ENCODE results near the gene SLC45A3. TPM values are rescaled to one million over a fixed set of nuclear protein-coding genes. Genes with fewer than 3 reads are reported as not detected.

Gene SLC45A3
- total and polyA plus RNA-seq, 4 donors: 5.3 to 9.9 (median 5.7) TPM

DNA sequence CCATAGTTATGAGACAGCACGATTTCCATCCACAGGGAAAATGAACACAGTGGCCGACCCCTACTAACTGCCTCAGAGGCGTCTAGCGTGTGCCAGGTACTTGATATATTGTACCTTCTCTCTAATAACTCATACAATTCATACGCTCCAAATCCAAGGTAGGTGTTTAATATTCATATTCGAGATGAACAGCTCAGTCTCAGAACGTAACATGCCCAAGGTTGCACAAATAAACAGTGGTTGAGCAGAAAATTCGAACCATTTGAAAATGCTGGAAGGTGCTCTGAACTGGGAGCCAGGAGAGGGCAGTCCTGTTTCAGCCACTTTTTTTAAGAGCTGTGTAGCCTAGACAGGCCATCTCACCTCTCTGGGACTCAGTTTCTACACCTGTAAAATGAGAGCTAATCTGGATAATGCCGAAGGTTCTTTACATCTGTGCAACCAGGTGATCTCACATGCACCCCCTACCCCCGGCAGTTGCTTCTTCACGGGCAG is 7.9 kb downstream of the SLC45A3 start (continued):
- TF ChIP-seq, protein P1, sequence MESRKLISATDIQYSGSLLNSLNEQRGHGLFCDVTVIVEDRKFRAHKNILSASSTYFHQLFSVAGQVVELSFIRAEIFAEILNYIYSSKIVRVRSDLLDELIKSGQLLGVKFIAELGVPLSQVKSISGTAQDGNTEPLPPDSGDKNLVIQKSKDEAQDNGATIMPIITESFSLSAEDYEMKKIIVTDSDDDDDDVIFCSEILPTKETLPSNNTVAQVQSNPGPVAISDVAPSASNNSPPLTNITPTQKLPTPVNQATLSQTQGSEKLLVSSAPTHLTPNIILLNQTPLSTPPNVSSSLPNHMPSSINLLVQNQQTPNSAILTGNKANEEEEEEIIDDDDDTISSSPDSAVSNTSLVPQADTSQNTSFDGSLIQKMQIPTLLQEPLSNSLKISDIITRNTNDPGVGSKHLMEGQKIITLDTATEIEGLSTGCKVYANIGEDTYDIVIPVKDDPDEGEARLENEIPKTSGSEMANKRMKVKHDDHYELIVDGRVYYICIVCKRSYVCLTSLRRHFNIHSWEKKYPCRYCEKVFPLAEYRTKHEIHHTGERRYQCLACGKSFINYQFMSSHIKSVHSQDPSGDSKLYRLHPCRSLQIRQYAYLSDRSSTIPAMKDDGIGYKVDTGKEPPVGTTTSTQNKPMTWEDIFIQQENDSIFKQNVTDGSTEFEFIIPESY (IDR thresholded peaks at IDR 0.05): no peak
- no peak for TF ChIP-seq FOXA1 (IDR thresholded peaks at IDR 0.05)

DNA sequence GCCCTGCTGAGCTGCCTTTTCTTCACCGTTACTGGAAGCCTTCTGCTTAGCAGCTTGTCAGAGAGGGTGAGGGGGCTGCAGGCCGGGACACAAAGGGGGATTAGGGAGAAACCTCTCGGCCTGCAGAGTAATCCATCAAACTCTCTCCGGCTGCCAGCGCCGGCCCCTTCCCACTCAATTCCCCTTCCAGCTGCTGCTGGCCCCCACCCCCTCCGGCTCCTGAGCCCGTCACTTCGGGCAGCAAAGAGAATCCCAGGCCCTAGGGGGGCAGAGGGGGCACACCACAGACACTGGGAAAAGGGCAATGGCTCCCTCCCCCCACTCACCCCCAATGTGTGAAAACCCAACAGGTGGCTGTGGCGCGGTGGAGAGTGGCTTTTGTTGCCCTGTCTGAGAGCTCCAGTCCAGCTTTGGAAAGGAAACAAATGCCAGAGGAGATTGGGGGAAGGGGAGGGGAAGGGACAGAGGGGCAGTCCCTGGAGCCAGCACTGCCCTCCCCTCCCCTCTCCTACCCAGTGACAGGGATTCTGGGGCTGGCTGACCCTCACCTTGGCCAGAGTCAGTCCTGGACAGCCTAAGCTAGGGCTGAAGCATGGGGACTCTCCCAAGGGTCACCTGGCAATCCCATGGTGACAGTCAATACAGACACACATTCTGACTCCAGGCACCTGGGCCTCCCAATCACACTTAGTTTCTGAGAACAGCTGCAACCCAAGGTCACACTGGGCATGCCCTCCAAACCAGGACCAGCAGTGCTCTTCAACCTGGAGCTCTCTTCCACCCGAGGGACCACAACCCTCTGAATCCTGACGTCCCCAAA is 9.5 kb downstream of the SLC45A3 start:
- Histone ChIP-seq H3K9ac (ENCODE audit: low read depth in 1 of 2, low read length in 2 of 2) (peak overlapping the region in 1 of 2 donors; percentile 75), H3K27me3 (ENCODE audit: control insufficient read depth in 4 of 4, insufficient read depth in 4 of 4, low read length in 3 of 4) (no peaks in the 10 kb centered on the region), H3K4me3 (ENCODE audit: low read depth in 1 of 3, low read length in 3 of 3) (peak overlapping the region; percentile 13 to 51 (median 22)), H3K9me3 (ENCODE audit: control insufficient read depth in 4 of 4, low read length in 3 of 4) (no peaks in the 10 kb centered on the region), H3K36me3 (ENCODE audit: control insufficient read depth in 4 of 4, insufficient read depth in 3 of 4, low read depth in 1 of 4, low read length in 3 of 4) (no peaks in the 10 kb centered on the region), H3K4me1 (ENCODE audit: control insufficient read depth in 4 of 4, insufficient read depth in 4 of 4, low read length in 3 of 4) (peaks cover 47 to 91% (median 77%) of the 10 kb centered on the region in 4 donors), H3K27ac (ENCODE audit: low read depth in 1 of 2, low read length in 2 of 2) (peak overlapping the region; percentile 84)
- DNase-seq (ENCODE audit: low spot score): no peak
- no peak for TF ChIP-seq FOXA1 (IDR thresholded peaks at IDR 0.05)
- no peak for TF ChIP-seq YY1 (IDR thresholded peaks at IDR 0.05)
- TF ChIP-seq, protein P2, sequence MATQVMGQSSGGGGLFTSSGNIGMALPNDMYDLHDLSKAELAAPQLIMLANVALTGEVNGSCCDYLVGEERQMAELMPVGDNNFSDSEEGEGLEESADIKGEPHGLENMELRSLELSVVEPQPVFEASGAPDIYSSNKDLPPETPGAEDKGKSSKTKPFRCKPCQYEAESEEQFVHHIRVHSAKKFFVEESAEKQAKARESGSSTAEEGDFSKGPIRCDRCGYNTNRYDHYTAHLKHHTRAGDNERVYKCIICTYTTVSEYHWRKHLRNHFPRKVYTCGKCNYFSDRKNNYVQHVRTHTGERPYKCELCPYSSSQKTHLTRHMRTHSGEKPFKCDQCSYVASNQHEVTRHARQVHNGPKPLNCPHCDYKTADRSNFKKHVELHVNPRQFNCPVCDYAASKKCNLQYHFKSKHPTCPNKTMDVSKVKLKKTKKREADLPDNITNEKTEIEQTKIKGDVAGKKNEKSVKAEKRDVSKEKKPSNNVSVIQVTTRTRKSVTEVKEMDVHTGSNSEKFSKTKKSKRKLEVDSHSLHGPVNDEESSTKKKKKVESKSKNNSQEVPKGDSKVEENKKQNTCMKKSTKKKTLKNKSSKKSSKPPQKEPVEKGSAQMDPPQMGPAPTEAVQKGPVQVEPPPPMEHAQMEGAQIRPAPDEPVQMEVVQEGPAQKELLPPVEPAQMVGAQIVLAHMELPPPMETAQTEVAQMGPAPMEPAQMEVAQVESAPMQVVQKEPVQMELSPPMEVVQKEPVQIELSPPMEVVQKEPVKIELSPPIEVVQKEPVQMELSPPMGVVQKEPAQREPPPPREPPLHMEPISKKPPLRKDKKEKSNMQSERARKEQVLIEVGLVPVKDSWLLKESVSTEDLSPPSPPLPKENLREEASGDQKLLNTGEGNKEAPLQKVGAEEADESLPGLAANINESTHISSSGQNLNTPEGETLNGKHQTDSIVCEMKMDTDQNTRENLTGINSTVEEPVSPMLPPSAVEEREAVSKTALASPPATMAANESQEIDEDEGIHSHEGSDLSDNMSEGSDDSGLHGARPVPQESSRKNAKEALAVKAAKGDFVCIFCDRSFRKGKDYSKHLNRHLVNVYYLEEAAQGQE (IDR thresholded peaks at IDR 0.05): no peak
- TF ChIP-seq NR2F2 (IDR thresholded peaks at IDR 0.05): peak; percentile 11
- TF ChIP-seq EGR1 (IDR thresholded peaks at IDR 0.05; ENCODE audit: low read depth in 2 of 2): no peak
- TF ChIP-seq, protein P3, sequence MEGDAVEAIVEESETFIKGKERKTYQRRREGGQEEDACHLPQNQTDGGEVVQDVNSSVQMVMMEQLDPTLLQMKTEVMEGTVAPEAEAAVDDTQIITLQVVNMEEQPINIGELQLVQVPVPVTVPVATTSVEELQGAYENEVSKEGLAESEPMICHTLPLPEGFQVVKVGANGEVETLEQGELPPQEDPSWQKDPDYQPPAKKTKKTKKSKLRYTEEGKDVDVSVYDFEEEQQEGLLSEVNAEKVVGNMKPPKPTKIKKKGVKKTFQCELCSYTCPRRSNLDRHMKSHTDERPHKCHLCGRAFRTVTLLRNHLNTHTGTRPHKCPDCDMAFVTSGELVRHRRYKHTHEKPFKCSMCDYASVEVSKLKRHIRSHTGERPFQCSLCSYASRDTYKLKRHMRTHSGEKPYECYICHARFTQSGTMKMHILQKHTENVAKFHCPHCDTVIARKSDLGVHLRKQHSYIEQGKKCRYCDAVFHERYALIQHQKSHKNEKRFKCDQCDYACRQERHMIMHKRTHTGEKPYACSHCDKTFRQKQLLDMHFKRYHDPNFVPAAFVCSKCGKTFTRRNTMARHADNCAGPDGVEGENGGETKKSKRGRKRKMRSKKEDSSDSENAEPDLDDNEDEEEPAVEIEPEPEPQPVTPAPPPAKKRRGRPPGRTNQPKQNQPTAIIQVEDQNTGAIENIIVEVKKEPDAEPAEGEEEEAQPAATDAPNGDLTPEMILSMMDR (IDR thresholded peaks at IDR 0.05; ENCODE audit: low read depth, low read length, missing input control): no peak
- TF ChIP-seq, protein P1 (IDR thresholded peaks at IDR 0.05): no peak
- TF ChIP-seq, protein P4, sequence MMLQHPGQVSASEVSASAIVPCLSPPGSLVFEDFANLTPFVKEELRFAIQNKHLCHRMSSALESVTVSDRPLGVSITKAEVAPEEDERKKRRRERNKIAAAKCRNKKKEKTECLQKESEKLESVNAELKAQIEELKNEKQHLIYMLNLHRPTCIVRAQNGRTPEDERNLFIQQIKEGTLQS (IDR thresholded peaks at IDR 0.05): no peak
- TF ChIP-seq HNF4A (conservative IDR thresholded peaks at IDR 0.05): peak; percentile 40 to 60
- no peak for TF ChIP-seq JUND (IDR thresholded peaks at IDR 0.05)
- TF ChIP-seq SP1 (IDR thresholded peaks at IDR 0.05): peak; percentile 54
- TF ChIP-seq HNF4G (IDR thresholded peaks at IDR 0.05): no peak
- TF ChIP-seq, protein P5, sequence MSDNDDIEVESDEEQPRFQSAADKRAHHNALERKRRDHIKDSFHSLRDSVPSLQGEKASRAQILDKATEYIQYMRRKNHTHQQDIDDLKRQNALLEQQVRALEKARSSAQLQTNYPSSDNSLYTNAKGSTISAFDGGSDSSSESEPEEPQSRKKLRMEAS (IDR thresholded peaks at IDR 0.05): peak; percentile 48
- no peak for TF ChIP-seq GABPA (IDR thresholded peaks at IDR 0.05 in 1 of 2, conservative IDR thresholded peaks at IDR 0.05 in 1 of 2)
- TF ChIP-seq RAD21 (IDR thresholded peaks at IDR 0.05): peak in 1 of 2 donors; percentile 14
- no peak for TF ChIP-seq TAF1 (conservative IDR thresholded peaks at IDR 0.05)
- TF ChIP-seq FOXA2 (IDR thresholded peaks at IDR 0.05): peak; percentile 25
- peak; percentile 67 to 73 for TF ChIP-seq RXRA (IDR thresholded peaks at IDR 0.05)
- WGBS: 38% methylated on average over 13 of the region's 13 CpGs

All from liver (tissue), 9 donors.